ENCODE measurements around the gene RHBDD3.

Gene RHBDD3

GRCh38 chr22:29268511-29269229 lies 889 bp upstream of the RHBDD3 start:
- Mint-ChIP-seq H3K4me3 (peak overlapping the region; percentile 84), H3K27ac (peak overlapping the region; percentile 96), H3K27me3 (peaks cover 5% of the 10 kb centered on the region), H3K9me3 (no peaks in the 10 kb centered on the region), H3K36me3 (peaks cover 55% of the 10 kb centered on the region), H3K4me1 (peaks cover 56% of the 10 kb centered on the region)
- peak; percentile 62 for DNase-seq
- CTCF ChIA-PET: no interaction called here

- H3K9me3 Mint-ChIP-seq: no peaks in the 10 kb centered on the region
- DNase-seq: no peak
- H3K4me1 Mint-ChIP-seq: peaks cover 44% of the 10 kb centered on the region
- H3K4me3 Mint-ChIP-seq: peak overlapping the region; percentile 84
- CTCF ChIA-PET: interaction anchor here (1.4 kb wide), 1 partner anchor 11 kb away, joined by 5 read pairs; no protein-coding TSS in a partner anchor
- peak overlapping the region; percentile 96 for H3K27ac Mint-ChIP-seq
- peaks cover 5% of the 10 kb centered on the region for H3K27me3 Mint-ChIP-seq
- H3K36me3 Mint-ChIP-seq: peaks cover 47% of the 10 kb centered on the region
Measured at GRCh38 chr22:29267462-29267857, 321 bp downstream of the RHBDD3 start.

GRCh38 chr22:29266564-29267461 lies 968 bp downstream of the RHBDD3 start:
- no peak for DNase-seq
- Mint-ChIP-seq H3K27me3 (peaks cover 5% of the 10 kb centered on the region), H3K4me3 (peak overlapping the region; percentile 84), H3K36me3 (peaks cover 42% of the 10 kb centered on the region), H3K9me3 (no peaks in the 10 kb centered on the region), H3K27ac (peak overlapping the region; percentile 96), H3K4me1 (peaks cover 38% of the 10 kb centered on the region)
- CTCF ChIA-PET: interaction anchor here (1.4 kb wide), 1 partner anchor 10 kb away, joined by 5 read pairs; no protein-coding TSS in a partner anchor

- H3K36me3 Mint-ChIP-seq: peaks cover 35% of the 10 kb centered on the region
Measured at GRCh38 chr22:29265929-29266328, 1.9 kb downstream of the RHBDD3 start.

GRCh38 chr22:29265305-29265704 lies 2.5 kb downstream of the RHBDD3 start:
- no peak overlapping the region for H3K27ac Mint-ChIP-seq
- CTCF ChIA-PET: no interaction called here

More at GRCh38 chr22:29265929-29266328, 1.9 kb downstream of the RHBDD3 start:
- no peak for DNase-seq
- Mint-ChIP-seq H3K27me3 (peaks cover 5% of the 10 kb centered on the region), H3K4me1 (peaks cover 29% of the 10 kb centered on the region), H3K4me3 (no peak overlapping the region), H3K27ac (no peak overlapping the region), H3K9me3 (no peaks in the 10 kb centered on the region)
- CTCF ChIA-PET: no interaction called here

GRCh38 chr22:29263791-29264276 lies 3.9 kb downstream of the RHBDD3 start:
- Mint-ChIP-seq H3K4me1 (peaks cover 13% of the 10 kb centered on the region), H3K9me3 (no peaks in the 10 kb centered on the region), H3K27ac (no peak overlapping the region), H3K27me3 (peaks cover 5% of the 10 kb centered on the region), H3K4me3 (no peak overlapping the region), H3K36me3 (peaks cover 16% of the 10 kb centered on the region)
- CTCF ChIA-PET: no interaction called here
- DNase-seq: no peak

More at GRCh38 chr22:29265305-29265704, 2.5 kb downstream of the RHBDD3 start:
- DNase-seq: no peak
- Mint-ChIP-seq H3K36me3 (peaks cover 29% of the 10 kb centered on the region), H3K9me3 (no peaks in the 10 kb centered on the region), H3K4me3 (no peak overlapping the region), H3K4me1 (peaks cover 23% of the 10 kb centered on the region), H3K27me3 (peaks cover 5% of the 10 kb centered on the region)

- Mint-ChIP-seq H3K27ac (no peak overlapping the region), H3K4me1 (peaks cover 6% of the 10 kb centered on the region), H3K9me3 (no peaks in the 10 kb centered on the region), H3K27me3 (peaks cover 3% of the 10 kb centered on the region), H3K36me3 (no peaks in the 10 kb centered on the region), H3K4me3 (no peak overlapping the region)
- CTCF ChIA-PET: no interaction called here
- no peak for DNase-seq
Measured at GRCh38 chr22:29260601-29261315, 7.0 kb downstream of the RHBDD3 start.

- H3K27ac Mint-ChIP-seq: no peak overlapping the region
- no peaks in the 10 kb centered on the region for H3K36me3 Mint-ChIP-seq
- H3K4me3 Mint-ChIP-seq: no peak overlapping the region
- CTCF ChIA-PET: no interaction called here
- DNase-seq: no peak
- H3K27me3 Mint-ChIP-seq: peaks cover 7% of the 10 kb centered on the region
- H3K9me3 Mint-ChIP-seq: no peaks in the 10 kb centered on the region
- H3K4me1 Mint-ChIP-seq: peaks cover 6% of the 10 kb centered on the region
Measured at GRCh38 chr22:29260031-29260560, 7.7 kb downstream of the RHBDD3 start.

- CTCF ChIA-PET: no interaction called here
- no peak for DNase-seq
- H3K4me3 Mint-ChIP-seq: no peak overlapping the region
- no peak overlapping the region for H3K27ac Mint-ChIP-seq
- peaks cover 7% of the 10 kb centered on the region for H3K27me3 Mint-ChIP-seq
- no peaks in the 10 kb centered on the region for H3K36me3 Mint-ChIP-seq
- no peaks in the 10 kb centered on the region for H3K9me3 Mint-ChIP-seq
- peaks cover 6% of the 10 kb centered on the region for H3K4me1 Mint-ChIP-seq
Measured at GRCh38 chr22:29259253-29259899, 8.4 kb downstream of the RHBDD3 start.

GRCh38 chr22:29258407-29259252 lies 9.2 kb downstream of the RHBDD3 start:
- H3K4me1 Mint-ChIP-seq: peaks cover 6% of the 10 kb centered on the region
- no peak overlapping the region for H3K27ac Mint-ChIP-seq
- H3K9me3 Mint-ChIP-seq: no peaks in the 10 kb centered on the region
- DNase-seq: no peak
- H3K27me3 Mint-ChIP-seq: peaks cover 7% of the 10 kb centered on the region
- H3K4me3 Mint-ChIP-seq: no peak overlapping the region
- CTCF ChIA-PET: no interaction called here
- no peaks in the 10 kb centered on the region for H3K36me3 Mint-ChIP-seq

- Mint-ChIP-seq H3K27me3 (peaks cover 12% of the 10 kb centered on the region), H3K4me1 (peaks cover 6% of the 10 kb centered on the region), H3K36me3 (no peaks in the 10 kb centered on the region), H3K27ac (no peak overlapping the region), H3K9me3 (no peaks in the 10 kb centered on the region), H3K4me3 (no peak overlapping the region)
- no peak for DNase-seq
- CTCF ChIA-PET: no interaction called here
Measured at GRCh38 chr22:29257751-29258181, 10.0 kb downstream of the RHBDD3 start.

- Mint-ChIP-seq H3K27me3 (peaks cover 12% of the 10 kb centered on the region), H3K4me1 (peaks cover 6% of the 10 kb centered on the region), H3K4me3 (no peak overlapping the region), H3K27ac (no peak overlapping the region), H3K9me3 (no peaks in the 10 kb centered on the region), H3K36me3 (no peaks in the 10 kb centered on the region)
- no peak for DNase-seq
- CTCF ChIA-PET: interaction anchor here (0.9 to 1.4 kb wide), 2 partner anchors 10 to 11 kb away, joined by 4 to 5 read pairs; no protein-coding TSS in a partner anchor
Measured at GRCh38 chr22:29256606-29257325, 11.0 kb downstream of the RHBDD3 start.
